Kidney epithelial cell (primary cell): ENCODE data around the gene DNAJC9. TPM values are rescaled to one million over a fixed set of nuclear protein-coding genes. Genes with fewer than 3 reads are reported as not detected.

Experiments used
- DNase-seq: peaks from one replicate; pipeline ENCODE4 v3.0.0-alpha.2; 2010; ENCODE audit warnings: low read depth
- H3K27me3 ChIP-seq: 2 replicates; pipeline ENCODE4 v1.6.0; 2011; ENCODE audit warnings: low read length; ENCODE audit not compliant: control insufficient read depth, insufficient read depth
- H3K36me3 ChIP-seq: 2 replicates; pipeline ENCODE4 v1.5.1; 2011; ENCODE audit warnings: low read length; ENCODE audit not compliant: control insufficient read depth, insufficient read depth
- H3K4me3 ChIP-seq: 2 replicates; pipeline ENCODE4 v1.5.1; 2011; ENCODE audit warnings: low read depth, mild to moderate bottlenecking, control low read depth, low read length
- total RNA-seq: library from RNA; depleted of rRNA; stranded (reverse); fragments of >200 nt; gene quantifications from 2 replicates; pipeline ENCODE4 v1.2.3, GENCODE V29; 2015
- TF ChIP-seq, protein P1 (sequence below): IDR thresholded peaks from 2 replicates; pipeline ENCODE4 v1.5.1; 2011; ENCODE audit warnings: mild to moderate bottlenecking, moderate library complexity, low read length, control low read depth, inconsistent platforms; ENCODE audit not compliant: insufficient read depth, poor library complexity, severe bottlenecking

DNAJC9 gene
- total RNA-seq, 1 donor from 2014 or later, result 42.2 TPM

DNA sequence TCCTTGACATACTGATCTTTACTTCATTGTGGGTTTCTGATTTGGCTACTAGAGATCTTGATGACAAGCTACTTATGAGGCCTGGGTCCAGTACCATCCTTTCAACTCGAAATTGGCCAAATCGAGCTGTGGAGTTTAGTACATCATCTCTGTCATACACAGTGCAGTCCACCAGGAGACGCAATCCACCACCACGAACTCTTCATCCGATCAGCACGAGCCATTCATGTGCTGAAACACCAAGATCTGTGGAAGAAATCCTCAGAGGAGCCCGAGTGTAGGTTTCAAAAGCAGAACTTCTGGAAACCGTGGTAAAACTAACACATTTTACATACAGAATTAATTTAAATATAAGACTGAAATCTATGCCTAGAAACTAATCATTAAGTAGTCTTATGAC lies 14.2 kb downstream of the DNAJC9 start:
- Histone ChIP-seq H3K4me3 (no peak overlapping the region), H3K27me3 (no peaks in the 10 kb centered on the region), H3K36me3 (no peaks in the 10 kb centered on the region)
- no peak for DNase-seq
- TF ChIP-seq, protein P1, sequence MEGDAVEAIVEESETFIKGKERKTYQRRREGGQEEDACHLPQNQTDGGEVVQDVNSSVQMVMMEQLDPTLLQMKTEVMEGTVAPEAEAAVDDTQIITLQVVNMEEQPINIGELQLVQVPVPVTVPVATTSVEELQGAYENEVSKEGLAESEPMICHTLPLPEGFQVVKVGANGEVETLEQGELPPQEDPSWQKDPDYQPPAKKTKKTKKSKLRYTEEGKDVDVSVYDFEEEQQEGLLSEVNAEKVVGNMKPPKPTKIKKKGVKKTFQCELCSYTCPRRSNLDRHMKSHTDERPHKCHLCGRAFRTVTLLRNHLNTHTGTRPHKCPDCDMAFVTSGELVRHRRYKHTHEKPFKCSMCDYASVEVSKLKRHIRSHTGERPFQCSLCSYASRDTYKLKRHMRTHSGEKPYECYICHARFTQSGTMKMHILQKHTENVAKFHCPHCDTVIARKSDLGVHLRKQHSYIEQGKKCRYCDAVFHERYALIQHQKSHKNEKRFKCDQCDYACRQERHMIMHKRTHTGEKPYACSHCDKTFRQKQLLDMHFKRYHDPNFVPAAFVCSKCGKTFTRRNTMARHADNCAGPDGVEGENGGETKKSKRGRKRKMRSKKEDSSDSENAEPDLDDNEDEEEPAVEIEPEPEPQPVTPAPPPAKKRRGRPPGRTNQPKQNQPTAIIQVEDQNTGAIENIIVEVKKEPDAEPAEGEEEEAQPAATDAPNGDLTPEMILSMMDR, result no peak

DNA sequence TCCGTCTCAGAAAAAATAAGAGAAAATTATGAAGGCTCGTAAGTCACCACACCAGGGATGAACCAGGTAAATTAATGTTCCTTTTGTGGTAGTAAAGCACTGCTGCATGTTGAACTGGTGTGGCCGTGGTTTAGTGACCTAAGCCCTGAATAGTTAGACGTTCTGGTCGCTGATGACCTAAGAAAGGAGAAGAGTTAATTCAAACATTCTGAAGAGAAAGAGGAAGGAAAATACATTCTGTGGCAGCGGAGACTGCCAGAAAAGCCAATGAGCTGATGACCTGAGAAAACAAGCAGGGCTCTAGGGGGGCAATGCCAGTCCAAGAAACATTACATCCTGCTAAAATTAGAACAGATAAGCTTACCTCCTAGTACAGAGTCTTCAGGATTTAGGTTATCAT lies 17.5 kb downstream of the DNAJC9 start:
- Histone ChIP-seq H3K36me3 (no peaks in the 10 kb centered on the region), H3K4me3 (no peak overlapping the region), H3K27me3 (no peaks in the 10 kb centered on the region)
- TF ChIP-seq, protein P1, result no peak
- no peak for DNase-seq

DNA sequence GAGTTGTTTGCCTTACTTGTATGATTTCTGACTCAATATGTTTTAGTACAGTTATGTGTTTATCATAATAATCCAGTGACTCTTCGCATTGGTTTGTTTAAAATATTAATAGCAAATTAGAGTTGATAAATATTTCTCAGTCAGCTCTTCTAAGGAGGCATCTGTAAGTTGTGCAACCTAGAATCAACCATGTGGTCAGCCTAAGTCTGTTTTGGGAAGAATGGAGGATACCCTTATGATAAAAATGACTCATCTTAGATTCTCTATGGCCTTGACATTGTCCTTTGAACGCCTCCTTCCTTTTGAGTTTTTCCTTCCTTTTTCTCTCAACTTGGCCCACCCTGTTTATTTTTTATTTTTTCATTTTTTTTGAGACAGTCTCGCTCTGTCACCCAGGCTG lies 18.8 kb downstream of the DNAJC9 start:
- TF ChIP-seq, protein P1, result no peak
- no peak for DNase-seq
- no peak overlapping the region for H3K4me3 ChIP-seq
- no peaks in the 10 kb centered on the region for H3K36me3 ChIP-seq
- no peaks in the 10 kb centered on the region for H3K27me3 ChIP-seq

DNA sequence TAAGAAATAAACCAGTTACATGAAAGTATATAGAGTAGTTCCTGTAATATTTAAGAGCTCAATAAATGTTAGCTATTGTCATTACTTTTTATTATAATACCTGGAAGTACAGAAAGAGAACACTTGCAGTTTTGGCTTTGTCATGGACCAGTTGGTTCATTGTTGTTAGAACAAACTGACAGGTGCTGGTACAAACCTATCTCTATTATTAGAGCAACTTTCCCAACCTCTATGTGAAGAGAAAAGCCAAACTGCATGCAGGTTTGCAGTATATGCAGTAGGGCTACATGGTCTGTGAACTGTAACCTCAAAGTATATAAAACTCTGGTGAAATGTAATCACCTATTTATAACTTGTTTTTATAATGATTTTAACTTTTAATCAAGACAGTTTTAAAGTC lies 20.4 kb downstream of the DNAJC9 start:
- Histone ChIP-seq H3K4me3 (no peak overlapping the region), H3K27me3 (no peaks in the 10 kb centered on the region), H3K36me3 (no peaks in the 10 kb centered on the region)
- TF ChIP-seq, protein P1, result no peak
- no peak for DNase-seq

DNA sequence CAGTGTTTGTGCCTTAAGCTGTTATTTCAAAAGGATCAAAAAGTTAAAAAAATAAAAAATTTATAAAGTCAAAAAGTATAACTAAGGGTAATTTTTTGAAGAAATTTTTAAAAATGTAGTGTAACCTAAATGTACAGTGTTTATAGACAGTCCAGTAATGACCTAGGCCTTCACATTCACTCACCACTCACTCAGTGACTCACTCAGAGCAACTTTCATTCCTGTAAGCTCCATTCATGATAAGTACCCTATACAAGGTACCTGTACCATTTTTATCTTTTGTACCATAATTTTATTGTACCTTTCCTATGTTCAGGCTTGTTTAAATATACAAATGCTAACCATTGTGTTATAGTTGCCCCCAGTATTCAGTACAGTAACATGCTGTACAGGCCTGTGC lies 21.5 kb downstream of the DNAJC9 start:
- Histone ChIP-seq H3K4me3 (no peak overlapping the region), H3K36me3 (no peaks in the 10 kb centered on the region), H3K27me3 (no peaks in the 10 kb centered on the region)
- DNase-seq, result no peak
- TF ChIP-seq, protein P1, result no peak

DNA sequence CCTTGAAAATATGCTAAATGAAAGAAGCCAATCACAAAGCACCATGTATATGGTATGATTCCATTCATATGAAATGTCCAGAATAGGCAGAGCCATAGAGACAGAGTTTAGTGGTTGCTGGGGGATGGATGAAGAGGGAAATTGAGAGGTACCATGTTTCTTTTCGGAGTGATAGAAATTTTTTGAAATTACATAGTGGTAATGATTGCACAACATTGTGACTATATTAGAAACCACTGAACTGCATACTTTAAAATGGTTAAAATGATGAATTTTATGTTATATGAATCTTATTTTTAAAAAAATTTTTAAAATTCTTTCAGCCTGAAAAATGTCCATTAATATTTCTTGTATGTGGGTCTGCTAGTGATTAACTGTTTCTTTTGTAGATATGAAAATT lies 26.1 kb downstream of the DNAJC9 start:
- Histone ChIP-seq H3K4me3 (no peak overlapping the region), H3K27me3 (no peaks in the 10 kb centered on the region), H3K36me3 (no peaks in the 10 kb centered on the region)
- no peak for DNase-seq
- TF ChIP-seq, protein P1, result no peak
